Activated naive CD4-positive, alpha-beta T cell treated with anti-CD3 and anti-CD28 coated beads, Interleukin-2, amount 50 U/mL, for 72 hours (primary cell): ENCODE measurements around the gene NFX1. TPM values are rescaled to one million over a fixed set of nuclear protein-coding genes. Genes with fewer than 3 reads are reported as not detected.

Experiments used
- ATAC-seq, 2 donors: fragments of 150-1000 bp; cut with Tn5 transposase; 2 replicates each; pipeline ENCODE4 v1.10.0; 2021; ENCODE audit warnings: mild to moderate bottlenecking in 2 of 2, moderate library complexity in 2 of 2
- DNase-seq, 2 donors: peaks; one replicate each; pipeline ENCODE4 v3.0.0; 2021 to 2022; ENCODE audit warnings: low spot score in 2 of 2
- H3K27ac Mint-ChIP-seq, 2 donors: one replicate each; pipeline ENCODE4 v1.8.0; 2022; ENCODE audit warnings: mild to moderate bottlenecking in 2 of 2, mixed read lengths in 2 of 2
- H3K36me3 Mint-ChIP-seq, 2 donors: one replicate each; pipeline ENCODE4 v1.8.0; 2022; ENCODE audit warnings: mixed read lengths in 2 of 2
- H3K9me3 Mint-ChIP-seq, 2 donors: one replicate each; pipeline ENCODE4 v1.8.0; 2022; ENCODE audit warnings: mixed read lengths in 2 of 2
- total RNA-seq, 2 donors: library from RNA; stranded (reverse); gene quantifications; one replicate each; pipeline ENCODE4 v1.2.3, GENCODE V29; 2022

The NFX1 gene
- total RNA-seq, 2 donors from 2014 or later: 38.4 to 43.7 TPM

GRCh38 chr9:33263131-33264002 lies 26.9 kb upstream of the NFX1 start:
- peak overlapping the region; percentile 95 to 98 for H3K27ac Mint-ChIP-seq
- ATAC-seq (no peak), DNase-seq (peak in 1 of 2 donors; percentile 15)
- no peaks in the 10 kb centered on the region for H3K9me3 Mint-ChIP-seq
- H3K36me3 Mint-ChIP-seq: peaks cover 63 to 68% of the 10 kb centered on the region in 2 donors

GRCh38 chr9:33264003-33264472 lies 26.3 kb upstream of the NFX1 start:
- peak in 1 of 2 donors; percentile 73 for DNase-seq
- ATAC-seq: peak; percentile 5 to 33
- Mint-ChIP-seq H3K36me3 (peaks cover 58 to 61% of the 10 kb centered on the region in 2 donors), H3K27ac (peak overlapping the region; percentile 95 to 98), H3K9me3 (no peaks in the 10 kb centered on the region)

GRCh38 chr9:33264473-33265177 lies 25.7 kb upstream of the NFX1 start, which contains the start of the genes BAG1 and CHMP5:
BAG1 (minus strand) TSS chr9:33264708.
CHMP5 (plus strand) TSS chr9:33265049; CDS start chr9:33265079, 30 bp downstream.
- no peaks in the 10 kb centered on the region for H3K9me3 Mint-ChIP-seq
- H3K27ac Mint-ChIP-seq: peak within 1 kb of the TSS; percentile 98 to 99
- DNase-seq: peak; percentile 99
- H3K36me3 Mint-ChIP-seq: peaks cover 56 to 60% of the 10 kb centered on the region in 2 donors
- ATAC-seq: peak; percentile 88 to 92

- DNase-seq (no peak), ATAC-seq (no peak)
- Mint-ChIP-seq H3K36me3 (peaks cover 49 to 57% of the 10 kb centered on the region in 2 donors), H3K27ac (peak overlapping the region; percentile 98 to 99), H3K9me3 (no peaks in the 10 kb centered on the region)
These were observed 25.0 kb upstream of the NFX1 start for GRCh38 chr9:33265211-33265865.

GRCh38 chr9:33267151-33267767 lies 23.1 kb upstream of the NFX1 start:
- Mint-ChIP-seq H3K27ac (peak overlapping the region; percentile 1 to 98), H3K9me3 (no peaks in the 10 kb centered on the region), H3K36me3 (peaks cover 40 to 55% of the 10 kb centered on the region in 2 donors)
- ATAC-seq (no peak), DNase-seq (no peak)

- ATAC-seq (no peak), DNase-seq (no peak)
- Mint-ChIP-seq H3K27ac (no peak overlapping the region), H3K36me3 (peaks cover 17 to 36% of the 10 kb centered on the region in 2 donors), H3K9me3 (no peaks in the 10 kb centered on the region)
These were observed 20.2 kb upstream of the NFX1 start for GRCh38 chr9:33270146-33270545.

GRCh38 chr9:33272061-33272460 lies 18.3 kb upstream of the NFX1 start:
- DNase-seq (no peak), ATAC-seq (no peak)
- Mint-ChIP-seq H3K36me3 (peaks cover 4 to 23% of the 10 kb centered on the region in 2 donors), H3K9me3 (no peaks in the 10 kb centered on the region), H3K27ac (peak overlapping the region; percentile 47 to 52)

GRCh38 chr9:33273266-33273971 lies 16.9 kb upstream of the NFX1 start:
- H3K36me3 Mint-ChIP-seq: peaks cover 0 to 18% of the 10 kb centered on the region in 2 donors

GRCh38 chr9:33273972-33274328 lies 16.4 kb upstream of the NFX1 start:
- Mint-ChIP-seq H3K36me3 (peaks cover 0 to 18% of the 10 kb centered on the region in 2 donors), H3K27ac (peak overlapping the region; percentile 36 to 75), H3K9me3 (no peaks in the 10 kb centered on the region)
- DNase-seq (no peak), ATAC-seq (no peak)

More at GRCh38 chr9:33273266-33273971, 16.9 kb upstream of the NFX1 start:
- ATAC-seq (no peak), DNase-seq (no peak)
- H3K9me3 Mint-ChIP-seq: no peaks in the 10 kb centered on the region
- peak overlapping the region; percentile 3 to 36 for H3K27ac Mint-ChIP-seq

- DNase-seq (no peak), ATAC-seq (peak in 1 of 2 donors; percentile 50)
- H3K27ac Mint-ChIP-seq: no peak overlapping the region
These were observed 12.8 kb upstream of the NFX1 start for GRCh38 chr9:33277484-33277883.

GRCh38 chr9:33285502-33285901 lies 4.8 kb upstream of the NFX1 start:
- peak overlapping the region; percentile 35 to 83 for H3K27ac Mint-ChIP-seq
- DNase-seq (no peak), ATAC-seq (no peak)
- peaks cover 0 to 2% of the 10 kb centered on the region in 2 donors for H3K36me3 Mint-ChIP-seq
- H3K9me3 Mint-ChIP-seq: no peaks in the 10 kb centered on the region

More at GRCh38 chr9:33277484-33277883, 12.8 kb upstream of the NFX1 start:
- H3K36me3 Mint-ChIP-seq: peaks cover 0 to 5% of the 10 kb centered on the region in 2 donors
- no peaks in the 10 kb centered on the region for H3K9me3 Mint-ChIP-seq

- H3K27ac Mint-ChIP-seq: peak overlapping the region in 1 of 2 donors; percentile 99
- ATAC-seq: no peak
These were observed 3.2 kb upstream of the NFX1 start for GRCh38 chr9:33287087-33287490.

GRCh38 chr9:33288235-33288634 lies 2.1 kb upstream of the NFX1 start:
- H3K9me3 Mint-ChIP-seq: peaks cover 0 to 8% of the 10 kb centered on the region in 2 donors
- no peak for ATAC-seq
- DNase-seq: no peak

More at GRCh38 chr9:33287087-33287490, 3.2 kb upstream of the NFX1 start:
- Mint-ChIP-seq H3K36me3 (peaks cover 9 to 13% of the 10 kb centered on the region in 2 donors), H3K9me3 (peaks cover 0 to 2% of the 10 kb centered on the region in 2 donors)
- DNase-seq: peak in 1 of 2 donors; percentile 60

GRCh38 chr9:33288828-33289483 lies 1.4 kb upstream of the NFX1 start:
- Mint-ChIP-seq H3K9me3 (peaks cover 0 to 8% of the 10 kb centered on the region in 2 donors), H3K27ac (peak overlapping the region in 1 of 2 donors; percentile 99), H3K36me3 (peaks cover 18 to 23% of the 10 kb centered on the region in 2 donors)
- DNase-seq (peak in 1 of 2 donors; percentile 56), ATAC-seq (no peak)

More at GRCh38 chr9:33288235-33288634, 2.1 kb upstream of the NFX1 start:
- peaks cover 18 to 23% of the 10 kb centered on the region in 2 donors for H3K36me3 Mint-ChIP-seq
- peak overlapping the region in 1 of 2 donors; percentile 99 for H3K27ac Mint-ChIP-seq

GRCh38 chr9:33289496-33289895 lies 820 bp upstream of the NFX1 start:
- H3K36me3 Mint-ChIP-seq: peaks cover 21 to 25% of the 10 kb centered on the region in 2 donors
- no peak for ATAC-seq
- H3K27ac Mint-ChIP-seq: peak overlapping the region; percentile 99
- peak in 1 of 2 donors; percentile 67 for DNase-seq
- H3K9me3 Mint-ChIP-seq: peaks cover 0 to 8% of the 10 kb centered on the region in 2 donors
